ENCODE data around the gene WWOX.

The WWOX gene

DNA sequence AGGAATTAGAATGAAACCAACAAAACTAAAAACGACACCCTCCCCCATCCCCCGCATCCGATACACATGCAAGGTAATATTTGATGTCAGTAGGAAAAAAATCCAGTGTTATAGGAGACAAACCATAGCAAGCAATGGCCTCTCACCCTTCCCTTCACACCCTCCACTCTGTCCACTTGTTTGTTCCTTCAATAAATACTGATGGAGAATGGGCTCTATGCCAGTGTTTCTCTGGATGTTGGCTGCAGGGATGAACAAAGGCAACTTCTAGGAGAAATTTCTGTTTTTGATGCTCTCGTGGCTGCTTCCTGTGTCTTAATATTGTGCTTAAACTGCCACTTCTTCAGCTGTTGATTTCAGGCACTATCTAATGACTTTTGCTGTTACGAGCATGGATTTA lies 98.8 kb downstream of the WWOX start:
- no peak for DNase-seq

DNA sequence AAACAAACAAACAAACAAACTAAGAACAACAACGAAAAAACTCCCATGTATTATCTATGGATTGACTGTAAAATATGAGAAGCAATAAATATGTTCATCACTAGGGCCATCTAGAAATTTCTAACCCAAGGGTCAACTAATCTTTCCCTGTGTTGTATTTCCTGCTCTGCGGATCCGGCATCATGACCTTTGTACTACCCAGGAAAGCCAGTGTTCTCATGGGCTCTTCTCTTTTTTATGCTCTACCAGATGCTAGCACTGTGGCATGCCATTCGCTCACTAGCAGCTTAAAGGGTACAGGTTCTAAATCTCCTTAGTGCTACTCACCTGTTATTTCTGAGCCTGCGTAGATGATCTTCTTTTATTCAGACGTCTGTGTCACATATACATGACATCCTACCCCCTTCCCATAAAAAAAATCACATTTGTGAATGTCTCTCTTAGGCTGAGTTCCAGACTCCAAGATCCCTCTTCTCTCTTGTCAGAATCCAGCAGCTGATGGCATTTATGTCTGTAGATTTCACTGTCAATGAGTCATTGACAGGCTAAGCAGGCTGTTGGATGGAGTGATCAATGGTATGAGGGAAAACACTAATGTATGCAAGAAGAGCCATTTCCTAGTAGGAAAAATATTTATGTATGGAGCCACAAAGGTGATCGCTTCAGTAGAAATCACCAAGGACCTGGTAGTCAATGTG lies 100.0 kb downstream of the WWOX start:
- DNase-seq, result no peak

DNA sequence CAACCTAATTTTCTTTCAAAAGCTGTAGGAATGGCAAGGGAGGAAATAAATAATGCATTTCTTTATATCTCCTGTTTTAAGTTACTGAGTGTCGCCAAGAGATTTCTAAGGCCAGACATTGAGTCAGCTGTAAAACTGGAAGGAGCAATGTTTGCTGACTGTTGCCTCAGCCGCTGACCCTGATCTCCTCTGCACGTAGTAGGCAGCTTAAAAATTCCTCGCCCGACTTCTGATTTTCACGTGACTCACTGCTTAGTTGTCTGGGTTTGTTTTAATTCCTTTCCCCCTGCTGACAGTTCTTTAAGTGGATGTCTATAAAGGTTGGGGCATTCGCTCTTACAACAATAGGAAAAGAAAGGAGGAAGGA lies 100.6 kb downstream of the WWOX start:
- DNase-seq, result no peak

DNA sequence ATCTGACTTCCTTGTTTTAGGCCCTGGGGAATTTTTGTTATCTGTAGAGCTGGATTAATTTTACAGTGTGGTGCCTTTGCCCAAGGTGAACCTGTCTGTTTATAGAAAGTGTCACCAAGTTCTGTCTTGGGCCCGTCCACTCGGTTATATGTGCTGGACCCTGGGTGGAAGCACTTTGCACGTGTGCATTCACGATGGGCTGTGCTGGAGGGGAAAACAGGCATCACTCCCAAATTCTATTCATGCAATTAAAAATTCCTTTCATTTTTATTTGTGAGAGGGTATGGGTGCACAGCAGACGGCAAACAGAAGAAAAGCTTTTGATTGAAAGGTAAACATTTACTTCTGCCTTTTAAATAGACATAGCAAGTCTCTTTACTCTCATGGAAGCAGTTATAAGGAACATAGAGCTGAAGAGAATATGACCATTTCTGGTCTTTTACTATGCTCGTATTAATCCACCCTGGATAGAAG lies 101.2 kb downstream of the WWOX start:
- no peak for DNase-seq

DNA sequence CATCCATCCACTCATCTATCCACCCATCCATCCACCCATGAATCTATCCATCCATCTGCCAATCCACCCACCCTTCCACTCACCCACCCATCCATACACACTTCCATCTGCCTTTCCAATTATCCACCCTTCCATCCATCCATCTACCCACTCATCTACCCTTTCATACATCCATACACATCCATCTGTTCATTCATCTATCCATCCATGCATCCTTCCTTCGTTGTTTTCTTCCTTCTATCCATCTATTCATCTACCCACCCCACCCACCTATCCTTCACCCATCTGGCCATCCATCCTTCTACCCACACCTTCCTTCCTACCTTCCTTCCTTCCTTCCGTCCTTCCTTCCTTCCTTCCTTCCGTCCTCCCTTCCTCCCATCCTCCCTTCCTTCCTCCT lies 106.1 kb downstream of the WWOX start:
- DNase-seq, result no peak

DNA sequence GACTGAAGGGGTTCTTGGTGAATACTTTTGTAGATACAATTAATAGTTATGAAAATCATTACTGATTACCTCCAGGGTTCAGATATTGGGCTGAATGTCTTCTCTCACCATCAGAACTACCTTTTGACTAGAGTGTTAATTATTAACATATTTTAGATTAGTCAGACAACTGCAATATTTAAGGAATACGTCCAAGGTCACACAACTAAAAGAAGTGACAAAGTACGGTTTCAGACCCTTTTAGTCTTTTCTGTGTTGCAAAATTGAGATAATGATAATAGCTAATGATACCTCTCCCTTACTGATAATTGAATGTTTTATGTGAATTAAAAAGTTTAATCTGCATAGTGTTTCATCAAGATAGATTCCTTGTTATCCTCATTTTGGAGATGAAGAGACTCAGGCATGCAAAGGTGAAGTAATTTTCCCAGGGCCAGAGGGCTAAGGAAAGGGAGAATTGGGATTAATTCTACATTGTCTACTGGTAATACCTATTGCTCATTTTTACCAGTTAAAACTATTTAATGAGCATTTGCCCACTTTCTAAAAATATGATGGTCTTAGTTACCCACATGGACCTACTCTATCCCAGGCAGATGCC lies 107.3 kb downstream of the WWOX start:
- no peak for DNase-seq

DNA sequence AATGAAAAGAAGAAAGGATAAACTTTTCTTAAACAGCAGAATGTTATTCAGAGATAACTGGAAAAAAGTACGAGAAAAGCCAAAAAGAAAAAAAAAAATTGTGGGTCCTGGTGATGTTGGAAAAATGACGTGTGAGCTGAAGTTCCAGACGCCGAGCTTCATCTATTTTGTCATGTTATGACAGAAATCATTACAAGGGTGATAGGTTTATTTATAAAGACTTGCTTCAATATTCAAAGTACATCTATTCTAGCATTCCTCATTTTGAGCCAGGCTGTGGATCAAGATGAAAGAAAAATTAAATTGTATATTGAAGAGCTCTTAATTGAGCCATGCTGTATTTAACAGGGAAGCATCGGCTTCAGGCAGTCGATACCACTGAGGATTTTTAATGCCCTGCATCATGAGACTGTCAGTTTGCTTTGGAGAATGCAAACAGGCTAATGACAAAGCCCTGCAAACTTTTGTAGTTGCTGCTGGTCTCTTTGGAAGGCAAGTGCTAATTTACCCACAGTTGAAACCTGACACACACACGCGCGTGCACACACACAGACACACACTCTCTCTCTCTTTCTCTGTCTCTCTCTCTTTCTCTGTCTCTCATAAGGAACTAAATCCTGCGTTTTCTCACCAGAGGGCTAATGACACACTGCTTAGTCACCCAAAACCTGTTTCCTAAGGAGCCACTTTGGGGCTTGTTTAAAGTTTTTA lies 110.7 kb downstream of the WWOX start:
- DNase-seq, result no peak

DNA sequence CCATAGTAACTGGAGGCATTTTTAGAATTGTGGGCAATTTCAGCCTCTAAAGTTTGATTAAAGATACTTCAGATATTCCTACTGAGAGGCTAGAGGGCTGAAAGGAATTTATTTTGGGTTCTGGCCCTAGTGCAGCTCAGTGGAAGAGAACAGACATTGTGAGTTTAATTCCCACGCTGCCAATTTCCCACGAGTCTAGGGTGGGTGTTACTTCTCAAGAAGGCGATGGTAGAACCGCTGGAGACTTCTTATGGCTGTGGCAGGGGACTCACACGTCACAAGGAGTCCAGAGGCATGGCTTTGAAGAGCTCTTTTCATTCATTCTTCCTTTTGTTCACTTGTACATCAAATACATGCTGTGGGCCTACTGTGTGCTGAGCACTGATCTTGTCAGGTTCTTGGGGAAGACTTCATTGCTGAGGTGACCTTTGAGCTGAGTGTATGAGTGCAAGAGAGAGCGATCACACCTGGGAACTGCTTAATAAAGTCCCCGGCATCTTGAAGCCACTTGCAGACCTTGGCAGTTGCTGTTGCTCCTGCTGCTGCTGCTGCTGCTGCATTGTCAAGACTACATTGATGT lies 111.7 kb downstream of the WWOX start:
- no peak for DNase-seq

DNA sequence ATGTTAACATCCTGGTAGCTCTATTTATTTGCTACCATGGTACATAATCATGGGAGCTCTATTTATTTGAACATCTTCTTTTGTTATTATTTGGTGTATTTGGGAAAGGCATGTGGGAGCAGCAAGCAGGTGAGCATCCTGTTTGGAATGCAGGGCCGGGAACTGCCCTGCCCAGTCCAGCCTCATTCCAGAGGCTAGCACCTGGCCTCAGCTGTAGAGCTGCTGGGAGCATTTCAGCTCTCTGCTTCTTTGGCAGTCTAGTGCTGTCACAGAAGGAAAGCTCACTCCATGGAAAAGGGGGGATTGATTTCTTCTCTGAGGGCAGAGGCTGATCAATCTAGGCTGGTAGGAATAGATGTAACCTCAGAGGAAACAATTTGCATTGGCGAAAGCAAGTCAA lies 112.5 kb downstream of the WWOX start:
- DNase-seq, result no peak

DNA sequence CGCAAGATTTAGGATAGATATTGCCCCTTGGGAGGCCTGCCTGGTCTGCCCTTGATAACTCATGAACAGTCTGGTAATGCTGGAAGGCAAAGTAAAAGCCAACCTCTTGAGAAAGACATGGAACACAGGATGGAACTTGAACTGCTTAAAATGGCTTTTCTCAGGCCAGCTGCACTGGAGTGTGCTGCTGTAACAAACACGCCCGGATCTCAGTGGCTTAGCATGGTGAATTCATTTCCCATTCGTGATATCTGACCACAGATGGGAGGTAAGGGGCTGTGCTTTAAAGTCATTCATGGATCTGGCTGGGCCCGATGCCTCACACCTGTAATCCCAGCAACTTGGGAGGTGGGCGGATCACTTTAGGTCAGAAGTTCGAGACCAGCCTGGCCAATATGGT lies 113.2 kb downstream of the WWOX start:
- DNase-seq, result no peak

DNA sequence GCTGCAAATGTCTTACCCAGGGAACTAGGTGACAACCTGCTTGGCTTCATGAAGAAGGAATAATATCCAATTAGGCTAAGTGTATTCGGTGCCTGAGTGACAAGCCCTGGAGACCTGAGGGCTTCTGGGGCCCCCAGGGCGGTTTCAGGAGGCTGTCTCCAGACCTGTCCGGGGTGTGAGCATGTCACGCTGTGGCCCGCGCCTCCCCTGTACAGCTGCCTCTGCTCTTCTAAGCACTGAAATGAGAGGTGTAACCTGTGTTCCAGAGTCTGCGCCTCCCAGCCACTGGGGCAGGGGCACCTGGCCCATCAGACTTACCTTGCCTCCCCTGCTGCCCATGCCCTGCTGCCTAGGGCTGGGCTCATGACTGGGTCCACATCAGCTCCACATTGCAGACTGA lies 114.3 kb downstream of the WWOX start:
- no peak for DNase-seq

DNA sequence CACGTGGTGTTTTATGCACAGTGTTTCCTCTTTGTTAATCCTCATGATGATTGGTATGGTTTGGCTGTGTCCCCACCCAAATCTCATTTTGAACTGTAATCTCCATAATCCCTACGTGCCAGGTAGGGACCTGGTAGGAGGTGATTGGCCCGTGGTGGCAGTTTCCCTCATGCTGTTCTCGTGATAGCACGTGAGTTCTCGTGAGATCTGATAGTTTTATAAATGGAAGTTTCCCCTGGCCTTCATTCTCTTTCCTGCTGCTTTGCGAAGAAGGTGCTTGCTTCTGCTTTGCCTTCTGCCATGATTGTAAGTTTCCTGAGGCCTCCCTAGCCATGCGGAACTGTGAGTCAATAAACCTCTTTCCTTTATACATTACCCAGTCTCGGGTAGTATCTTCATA lies 115.8 kb downstream of the WWOX start:
- DNase-seq, result no peak

DNA sequence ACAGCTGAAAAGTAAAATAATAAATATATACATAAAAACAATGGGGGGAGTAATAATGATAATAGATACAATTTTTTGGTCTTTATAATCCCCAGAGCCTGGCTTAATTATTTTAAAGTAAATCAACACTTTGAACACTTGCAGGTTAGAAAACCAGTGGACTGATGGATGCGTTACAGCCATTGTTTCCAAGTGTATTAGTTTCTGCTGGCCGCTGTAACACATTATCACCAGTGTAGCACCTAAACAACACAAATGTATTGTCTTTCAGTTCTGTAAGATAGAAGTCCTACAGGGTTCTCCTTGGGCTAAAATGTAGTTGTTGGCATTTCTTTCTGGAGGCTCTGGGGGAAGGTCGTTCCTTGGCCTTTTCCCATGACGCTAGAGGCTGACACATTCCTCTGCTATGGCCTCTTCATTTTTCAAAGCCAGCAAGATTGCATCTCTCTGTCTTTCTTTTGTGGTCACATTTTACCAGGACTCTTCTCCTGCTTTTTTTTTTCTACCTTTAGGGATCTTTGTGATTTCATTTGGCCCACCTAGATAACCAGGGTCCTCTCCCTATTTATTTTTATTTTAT lies 116.8 kb downstream of the WWOX start:
- no peak for DNase-seq

DNA sequence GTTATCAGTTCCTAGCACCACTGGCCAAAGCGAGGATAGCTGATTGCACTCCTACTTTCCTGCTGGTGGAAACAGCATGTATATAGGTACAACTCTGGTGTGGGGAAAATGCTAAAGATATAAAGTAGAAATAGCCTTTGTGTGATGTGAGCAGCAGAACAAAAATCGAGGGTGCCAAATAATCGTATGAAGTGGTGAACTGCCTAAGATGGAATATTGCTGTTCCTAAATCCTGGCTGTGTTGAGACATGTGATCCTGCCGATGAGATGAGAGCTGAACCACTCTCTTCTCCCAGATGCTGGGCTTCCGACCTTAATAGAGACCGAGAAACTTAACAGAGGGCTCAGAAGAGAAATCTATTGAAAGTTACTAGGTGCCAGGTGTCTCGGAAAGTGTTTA lies 117.8 kb downstream of the WWOX start:
- DNase-seq, result no peak

DNA sequence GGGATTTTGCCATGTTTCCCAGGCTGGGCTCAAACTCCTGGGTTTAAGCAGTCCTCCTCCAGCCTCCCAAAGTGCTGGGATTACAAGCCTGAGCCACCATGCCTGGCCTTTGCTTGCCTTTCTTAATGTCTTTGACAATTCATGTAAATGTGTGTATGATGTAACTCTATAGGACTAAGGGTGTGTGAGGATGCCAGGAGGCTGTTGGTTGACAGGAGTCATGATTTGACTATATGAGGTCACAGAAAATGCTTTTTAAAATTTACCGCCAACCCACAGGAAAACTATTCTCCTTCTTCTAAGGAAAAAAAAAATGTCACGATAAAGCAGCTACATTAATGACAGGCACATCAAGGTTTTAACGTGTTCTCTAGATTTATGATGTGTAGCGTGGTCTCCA lies 118.8 kb downstream of the WWOX start:
- DNase-seq, result no peak

DNA sequence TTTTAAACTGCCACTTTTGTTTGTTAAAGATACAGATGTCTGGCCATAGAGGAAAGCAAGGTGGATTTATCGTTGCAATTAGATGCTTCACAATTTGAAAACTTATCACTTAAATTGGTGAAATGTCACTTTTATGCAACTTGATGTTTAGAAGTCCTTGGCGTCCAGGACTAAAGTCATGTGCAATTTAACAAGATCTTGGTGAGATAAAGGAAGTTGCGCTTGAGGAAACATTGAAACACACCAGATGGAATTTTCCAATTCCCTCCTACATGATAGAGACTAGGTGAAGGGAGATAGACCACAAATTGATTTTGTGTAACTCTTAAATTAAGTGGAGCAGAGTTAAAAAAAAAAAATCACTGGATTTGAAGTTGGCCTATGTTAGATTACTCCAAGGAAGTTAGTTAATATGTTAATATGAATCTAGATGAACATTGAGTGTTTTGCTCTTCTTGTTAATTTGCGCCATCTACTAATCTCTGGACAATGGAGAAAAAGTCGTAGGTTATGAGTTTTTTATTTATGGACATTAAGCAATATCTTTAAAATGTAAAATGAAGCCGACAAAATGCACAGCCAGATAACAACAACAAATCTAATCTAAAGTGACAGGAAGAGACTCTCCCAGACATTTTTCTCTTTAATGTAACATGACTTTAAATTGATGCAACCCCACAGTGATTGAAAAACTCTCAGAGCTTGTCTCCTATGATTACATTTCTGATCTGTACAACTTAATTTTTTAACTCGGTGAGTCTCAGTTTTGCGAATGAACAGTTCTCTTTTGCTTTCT lies 119.6 kb downstream of the WWOX start:
- no peak for DNase-seq

DNA sequence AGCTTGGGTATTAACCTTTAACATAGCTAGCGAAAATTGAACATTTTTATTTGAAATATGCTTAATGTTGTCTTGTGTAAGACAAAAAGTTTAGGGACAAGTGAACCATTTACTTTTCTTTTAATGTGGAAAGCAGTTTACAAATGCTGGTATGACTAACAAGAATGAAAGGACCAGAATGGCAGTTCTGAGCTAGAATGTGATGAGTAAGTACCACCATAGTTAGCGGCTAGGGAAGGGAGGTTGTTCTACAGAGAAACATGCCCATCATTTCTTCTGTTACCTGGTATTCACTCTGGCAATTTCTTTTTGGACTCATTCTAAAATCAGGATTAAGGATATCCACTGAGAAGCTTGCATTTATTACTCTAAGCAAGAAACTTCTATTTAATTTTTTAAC lies 121.1 kb downstream of the WWOX start:
- no peak for DNase-seq

DNA sequence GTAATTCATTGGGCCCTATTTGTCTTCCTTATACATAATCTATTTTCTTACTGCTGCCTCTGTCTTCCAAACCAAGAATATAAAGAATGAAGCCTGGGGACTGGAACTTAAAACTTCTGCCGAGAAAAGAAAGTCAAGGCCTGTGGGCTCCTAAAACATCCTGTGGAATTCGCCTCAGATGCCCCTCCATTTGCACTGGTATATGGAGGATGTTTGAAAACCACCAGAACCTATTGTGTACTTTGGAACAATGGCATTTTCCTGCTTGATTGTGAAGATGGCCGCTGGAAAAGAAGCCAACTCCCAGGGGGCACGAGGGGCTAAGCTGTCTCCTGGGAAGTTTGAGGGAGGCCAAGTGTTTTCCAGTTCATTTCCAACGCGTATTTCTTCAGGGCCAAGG lies 122.4 kb downstream of the WWOX start:
- no peak for DNase-seq

DNA sequence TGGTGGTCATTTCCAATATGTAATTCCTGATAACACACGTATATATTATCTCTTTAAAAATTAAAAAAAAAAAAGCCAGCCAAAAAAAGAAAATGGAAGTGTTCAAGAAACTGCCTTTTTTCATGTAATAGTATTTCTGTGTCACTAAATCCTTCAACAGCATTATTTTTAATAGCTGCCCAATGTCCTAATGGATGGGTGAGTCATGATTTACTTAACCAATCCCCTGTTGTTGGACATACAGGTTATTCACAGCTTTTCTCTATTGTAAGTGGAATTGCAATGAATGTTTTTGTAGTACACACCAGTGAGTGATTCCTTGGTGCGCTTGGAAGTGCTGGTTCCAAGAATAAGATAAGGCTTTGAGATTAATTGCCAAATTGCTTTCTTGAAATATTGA lies 124.9 kb downstream of the WWOX start:
- no peak for DNase-seq

DNA sequence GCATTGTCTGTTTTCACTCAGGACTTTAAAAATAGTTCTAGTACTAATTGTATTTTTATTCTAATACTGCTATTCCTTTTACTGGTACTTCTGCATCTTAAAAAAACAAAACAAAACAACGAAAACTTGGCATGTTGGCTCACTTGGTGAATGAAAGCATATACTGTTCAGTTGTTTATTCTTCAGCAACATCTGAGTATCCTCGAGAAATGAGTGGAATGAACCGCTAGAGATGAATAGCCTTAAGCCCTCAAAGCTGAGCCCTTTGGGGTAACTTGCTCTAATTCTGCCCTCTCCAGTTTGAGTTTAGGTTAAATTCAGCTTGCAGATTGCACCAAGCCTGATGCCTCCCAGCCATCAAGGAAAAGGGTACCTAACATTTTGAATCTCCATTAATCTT lies 126.5 kb downstream of the WWOX start:
- no peak for DNase-seq

DNA sequence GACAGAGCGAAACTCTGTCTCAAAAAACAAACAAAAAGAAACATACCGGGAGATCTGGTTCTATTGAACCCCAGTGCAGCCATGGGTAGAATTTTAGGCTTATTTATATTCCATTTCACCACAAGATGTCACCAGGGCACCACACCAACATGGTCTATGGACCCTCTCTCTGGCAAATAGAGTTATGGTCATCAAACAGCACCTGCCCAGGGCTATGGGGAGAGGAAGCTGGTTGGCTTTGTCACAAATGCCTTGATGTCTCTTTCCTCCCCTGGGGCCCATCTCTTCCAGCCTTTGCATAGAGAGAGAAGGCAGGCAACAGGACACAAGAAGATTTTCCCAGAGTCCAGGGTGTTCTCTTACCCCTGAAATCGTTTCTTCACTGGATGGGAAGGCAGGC lies 128.4 kb downstream of the WWOX start:
- no peak for DNase-seq

DNA sequence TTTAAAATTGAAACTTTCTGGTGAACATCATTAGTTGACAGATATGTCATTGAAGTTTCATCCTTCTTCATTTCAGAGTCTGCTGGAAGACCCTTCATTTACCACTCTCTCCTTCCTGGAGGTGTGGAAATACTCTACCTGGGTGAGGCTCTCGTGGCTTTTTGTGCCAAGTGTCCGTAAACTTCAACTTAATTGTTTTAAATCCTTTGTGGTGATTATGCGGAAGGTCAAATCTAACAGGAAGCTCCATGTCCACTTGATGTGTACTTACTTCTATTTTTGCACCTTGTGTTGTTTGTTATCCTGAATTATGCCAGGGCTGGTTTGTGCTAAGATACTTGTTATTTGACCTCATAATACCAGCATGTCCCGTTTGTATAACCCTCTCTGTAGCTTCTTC lies 129.2 kb downstream of the WWOX start:
- no peak for DNase-seq

DNA sequence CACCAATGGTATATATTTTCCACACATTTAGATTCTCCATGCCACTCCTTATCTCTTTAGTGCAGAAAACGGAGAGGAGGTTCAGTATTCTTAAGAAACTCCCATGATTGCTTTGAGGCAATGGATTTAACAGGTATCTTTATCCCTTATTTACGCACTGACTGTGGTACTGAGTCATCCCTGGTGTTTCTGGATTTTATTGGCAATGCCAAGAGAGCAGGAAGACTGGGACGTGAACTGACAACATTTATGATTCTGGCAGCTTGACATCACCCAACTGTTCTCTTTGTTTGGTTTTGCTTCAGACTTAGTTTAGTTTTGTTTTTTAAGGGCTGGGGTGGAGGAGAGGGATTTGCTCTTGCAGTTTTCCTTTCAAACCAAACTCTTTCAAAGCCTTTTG lies 131.4 kb downstream of the WWOX start:
- DNase-seq, result no peak

All from activated CD4-positive, alpha-beta T cell treated with anti-CD3 and anti-CD28 coated beads, Interleukin-10, Interleukin-2, amounts not matched to agents 100 ng/mL and 50 ng/mL, durations not matched to agents 16 hours and 8 hours (primary cell).